WTC11 (cell line): ENCODE data around the gene GPR26.

Experiments used
- CBFB ChIP-seq: sonication (generic); formaldehyde crosslinking; IDR thresholded peaks from 2 replicates; pipeline ENCODE4 v1.8.1; 2022; ENCODE audit warnings: mild to moderate bottlenecking, low read depth, missing genetic modification reagents
- CREB1 ChIP-seq: sonication (generic); formaldehyde crosslinking; IDR thresholded peaks from 2 replicates; pipeline ENCODE4 v1.8.0; 2023; ENCODE audit warnings: mild to moderate bottlenecking, missing genetic modification reagents
- JUN ChIP-seq: sonication (generic); formaldehyde crosslinking; IDR thresholded peaks from 2 replicates; pipeline ENCODE4 v1.8.0; 2023; ENCODE audit warnings: mild to moderate bottlenecking, missing genetic modification reagents
- MAX ChIP-seq: sonication (generic); formaldehyde crosslinking; IDR thresholded peaks from 2 replicates; pipeline ENCODE4 v1.8.0; 2022; ENCODE audit warnings: mild to moderate bottlenecking, missing genetic modification reagents
- NFYB ChIP-seq: sonication (generic); formaldehyde crosslinking; conservative IDR thresholded peaks from 2 replicates; pipeline ENCODE4 v1.8.0; 2022; ENCODE audit warnings: low read depth, missing genetic modification reagents
- NR1H2 ChIP-seq: sonication (generic); formaldehyde crosslinking; IDR thresholded peaks from 2 replicates; pipeline ENCODE4 v1.9.0; 2021; ENCODE audit warnings: mild to moderate bottlenecking, moderate library complexity, missing genetic modification reagents
- NR3C1 ChIP-seq: sonication (generic); formaldehyde crosslinking; conservative IDR thresholded peaks from 2 replicates; pipeline ENCODE4 v1.8.1; 2023; ENCODE audit warnings: low read depth, mild to moderate bottlenecking, missing genetic modification reagents
- TF ChIP-seq, protein P1 (sequence below): fragments of 200-600 bp; IDR thresholded peaks from 2 replicates; pipeline ENCODE4 v1.8.0; 2022; ENCODE audit warnings: antibody characterized with exemption
- TF ChIP-seq, protein P2 (sequence below): sonication (generic); formaldehyde crosslinking; IDR thresholded peaks from 2 replicates; pipeline ENCODE4 v1.8.0; 2022; ENCODE audit warnings: mild to moderate bottlenecking, missing genetic modification reagents

GRCh38 chr10:123687758-123688157 lies 21.6 kb downstream of the GPR26 start:
- TF ChIP-seq, protein P1, sequence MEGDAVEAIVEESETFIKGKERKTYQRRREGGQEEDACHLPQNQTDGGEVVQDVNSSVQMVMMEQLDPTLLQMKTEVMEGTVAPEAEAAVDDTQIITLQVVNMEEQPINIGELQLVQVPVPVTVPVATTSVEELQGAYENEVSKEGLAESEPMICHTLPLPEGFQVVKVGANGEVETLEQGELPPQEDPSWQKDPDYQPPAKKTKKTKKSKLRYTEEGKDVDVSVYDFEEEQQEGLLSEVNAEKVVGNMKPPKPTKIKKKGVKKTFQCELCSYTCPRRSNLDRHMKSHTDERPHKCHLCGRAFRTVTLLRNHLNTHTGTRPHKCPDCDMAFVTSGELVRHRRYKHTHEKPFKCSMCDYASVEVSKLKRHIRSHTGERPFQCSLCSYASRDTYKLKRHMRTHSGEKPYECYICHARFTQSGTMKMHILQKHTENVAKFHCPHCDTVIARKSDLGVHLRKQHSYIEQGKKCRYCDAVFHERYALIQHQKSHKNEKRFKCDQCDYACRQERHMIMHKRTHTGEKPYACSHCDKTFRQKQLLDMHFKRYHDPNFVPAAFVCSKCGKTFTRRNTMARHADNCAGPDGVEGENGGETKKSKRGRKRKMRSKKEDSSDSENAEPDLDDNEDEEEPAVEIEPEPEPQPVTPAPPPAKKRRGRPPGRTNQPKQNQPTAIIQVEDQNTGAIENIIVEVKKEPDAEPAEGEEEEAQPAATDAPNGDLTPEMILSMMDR: no peak
- TF ChIP-seq NR1H2 (CRISPR knock-in tag) (no peak), NR3C1 (CRISPR knock-in tag) (no peak), JUN (no peak), NFYB (CRISPR knock-in tag) (no peak), CBFB (CRISPR knock-in tag) (no peak), CREB1 (CRISPR knock-in tag) (no peak), MAX (CRISPR knock-in tag) (no peak)
- TF ChIP-seq, protein P2, sequence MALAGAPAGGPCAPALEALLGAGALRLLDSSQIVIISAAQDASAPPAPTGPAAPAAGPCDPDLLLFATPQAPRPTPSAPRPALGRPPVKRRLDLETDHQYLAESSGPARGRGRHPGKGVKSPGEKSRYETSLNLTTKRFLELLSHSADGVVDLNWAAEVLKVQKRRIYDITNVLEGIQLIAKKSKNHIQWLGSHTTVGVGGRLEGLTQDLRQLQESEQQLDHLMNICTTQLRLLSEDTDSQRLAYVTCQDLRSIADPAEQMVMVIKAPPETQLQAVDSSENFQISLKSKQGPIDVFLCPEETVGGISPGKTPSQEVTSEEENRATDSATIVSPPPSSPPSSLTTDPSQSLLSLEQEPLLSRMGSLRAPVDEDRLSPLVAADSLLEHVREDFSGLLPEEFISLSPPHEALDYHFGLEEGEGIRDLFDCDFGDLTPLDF: no peak
